B cell (primary cell): ENCODE data around the gene DLG2. TPM values are rescaled to one million over a fixed set of nuclear protein-coding genes. Genes with fewer than 3 reads are reported as not detected.

Source experiments
- ATAC-seq: fragments of 200-7000 bp; cut with Tn5 transposase; one replicate; pipeline ENCODE4 v1.10.0; 2021; ENCODE audit warnings: low read depth, mild to moderate bottlenecking, moderate number of reproducible peaks, moderate library complexity
- CTCF ChIA-PET: fragments of 350-600 bp; sonication (Branson Sonifier 250); formaldehyde crosslinking; loops from one replicate; lab custom pipeline; 2021; ENCODE audit warnings: antibody characterized with exemption, inconsistent platforms; lab: Charles Lee
- POLR2A ChIA-PET: fragments of 350-600 bp; sonication (Branson Sonifier 250); formaldehyde crosslinking; loops from one replicate; lab custom pipeline; 2021; ENCODE audit warnings: antibody characterized with exemption; lab: Charles Lee
- DNase-seq: peaks from one replicate; pipeline ENCODE4 v3.0.0; 2013
- H2AFZ ChIP-seq: 2 replicates; pipeline ENCODE4 v1.6.1; 2012; ENCODE audit warnings: mild to moderate bottlenecking, low read depth, low read length; ENCODE audit not compliant: insufficient read depth, poor library complexity, severe bottlenecking
- H3K27ac ChIP-seq, 2 donors: 1 replicate in 1 of 2; 2 replicates in 1 of 2; pipeline ENCODE4 v1.5.1; 2012 to 2013; ENCODE audit warnings: low read length in 2 of 2, mild to moderate bottlenecking in 2 of 2, moderate library complexity in 1 of 2
- H3K27me3 ChIP-seq, 4 experiments: fragments of 200-600 bp in 1 of 4; sonication (generic) in 1 of 4; replicated peaks in 1 of 4; 1 replicate in 2 of 4; 2 replicates in 2 of 4; pipeline versions ENCODE4 v1.6.1 to v1.7.0; 2013 to 2016; ENCODE audit warnings: low read length in 3 of 4, mild to moderate bottlenecking in 2 of 4, mixed read lengths in 1 of 4, moderate library complexity in 1 of 4; ENCODE audit not compliant: insufficient read depth in 4 of 4, control insufficient read depth in 3 of 4; ENCODE audit errors: control extremely low read depth in 1 of 4
- H3K36me3 ChIP-seq, 2 experiments: replicated peaks in 1 of 2; 1 replicate in 1 of 2; 2 replicates in 1 of 2; pipeline versions ENCODE4 v1.6.1 to v1.7.1; 2013; ENCODE audit warnings: low read length in 1 of 2; ENCODE audit not compliant: insufficient read depth in 2 of 2, control insufficient read depth in 1 of 2; ENCODE audit errors: control extremely low read depth in 1 of 2, extremely low read depth in 1 of 2
- H3K4me1 ChIP-seq, 2 donors: fragments of 200-600 bp in 1 of 2; sonication (generic) in 1 of 2; 1 replicate in 1 of 2; 2 replicates in 1 of 2; pipeline versions ENCODE4 v1.5.1 to v1.6.1; 2013 to 2017; ENCODE audit warnings: low read length in 2 of 2; ENCODE audit not compliant: control insufficient read depth in 2 of 2, insufficient read depth in 2 of 2
- H3K4me2 ChIP-seq: replicated peaks from 2 replicates; pipeline ENCODE3; 2012; ENCODE audit warnings: mild to moderate bottlenecking, low read depth, low read length; ENCODE audit not compliant: poor library complexity, severe bottlenecking
- H3K4me3 ChIP-seq, 5 experiments: fragments of 200-600 bp in 1 of 5; sonication (generic) in 1 of 5; 1 replicate in 3 of 5; 2 replicates in 2 of 5; pipeline versions ENCODE4 v1.5.1 to v1.7.0; 2011 to 2016; ENCODE audit warnings: low read length in 4 of 5, mild to moderate bottlenecking in 4 of 5, low read depth in 2 of 5, control low read depth in 1 of 5, moderate library complexity in 1 of 5; ENCODE audit not compliant: insufficient read depth in 1 of 5; ENCODE audit errors: control extremely low read depth in 1 of 5, extremely low read depth in 1 of 5
- H3K79me2 ChIP-seq: fragments of 200-600 bp; sonication (generic); one replicate; pipeline ENCODE4 v1.6.0; 2016; ENCODE audit warnings: low read length; ENCODE audit not compliant: control insufficient read depth, insufficient read depth
- H3K9ac ChIP-seq: fragments of 200-600 bp; sonication (generic); 2 replicates; pipeline ENCODE4 v1.6.1; 2017; ENCODE audit warnings: mild to moderate bottlenecking, low read length, moderate library complexity
- H3K9me3 ChIP-seq, 3 donors: one replicate each; pipeline versions ENCODE4 v1.6.1 to v1.7.1; 2013; ENCODE audit warnings: low read length in 2 of 3; ENCODE audit not compliant: control insufficient read depth in 2 of 3, insufficient read depth in 1 of 3; ENCODE audit errors: control extremely low read depth in 1 of 3
- H4K20me1 ChIP-seq: 2 replicates; pipeline ENCODE4 v1.6.0; 2012; ENCODE audit warnings: mild to moderate bottlenecking, low read length; ENCODE audit not compliant: insufficient read depth, control insufficient read depth, poor library complexity, severe bottlenecking
- H3K27ac Mint-ChIP-seq: one replicate; pipeline ENCODE4 v1.8.0; 2021; ENCODE audit warnings: mixed read lengths
- H3K27me3 Mint-ChIP-seq: one replicate; pipeline ENCODE4 v1.8.0; 2021; ENCODE audit warnings: mixed read lengths
- H3K4me1 Mint-ChIP-seq: one replicate; pipeline ENCODE4 v1.8.0; 2021; ENCODE audit warnings: mixed read lengths
- H3K4me3 Mint-ChIP-seq: one replicate; pipeline ENCODE4 v1.8.0; 2021; ENCODE audit warnings: mixed read lengths
- H3K9me3 Mint-ChIP-seq: one replicate; pipeline ENCODE4 v1.8.0; 2022; ENCODE audit warnings: mixed read lengths; ENCODE audit not compliant: insufficient read depth
- CTCF ChIP-seq: fragments of 200-600 bp; IDR thresholded peaks from one replicate; pipeline ENCODE4 v1.8.0; 2022; ENCODE audit warnings: antibody characterized with exemption, mild to moderate bottlenecking
- EZH2 ChIP-seq: IDR thresholded peaks from 2 replicates; pipeline ENCODE4 v1.6.1; 2012; ENCODE audit warnings: borderline replicate concordance, low read depth, mild to moderate bottlenecking, moderate library complexity, low read length; ENCODE audit not compliant: insufficient read depth, poor library complexity, severe bottlenecking
- WGBS: methylation state at CpG from one replicate; pipeline ENCODE4 v1.1.5; 2013; ENCODE audit warnings: missing lambda C conversion rate; ENCODE audit not compliant: insufficient coverage; 5-methylcytosine and 5-hydroxymethylcytosine counted together
- intact Hi-C: fragments of 100-400 bp; cut with micrococcal nuclease; formaldehyde crosslinking; loops from one replicate; pipeline ENCODE4 v1.10.0; 2022
- polyA plus RNA-seq: library from polyadenylated mRNA; depleted of rRNA; stranded (reverse); fragments of >200 nt; gene quantifications from 2 replicates; pipeline ENCODE4 v1.2.3, GENCODE V29; 2012
- total RNA-seq, 2 donors: library from RNA; stranded (reverse); fragments of 120-200 nt in 1 of 2; gene quantifications; 1 replicate in 1 of 2; 2 replicates in 1 of 2; pipeline versions ENCODE4 v1.2.3 to v1.2.4, GENCODE V29; 2013 to 2022

Gene DLG2
- total and polyA plus RNA-seq, 2 donors (not counting 1 experiment from before 2014, with no cell fraction given): 0.54 to 5.4 TPM

- no peak overlapping the region for H3K9ac ChIP-seq
- no peaks in the 10 kb centered on the region for H3K36me3 ChIP-seq
- Mint-ChIP-seq H3K27ac (no peak overlapping the region), H3K27me3 (no peaks in the 10 kb centered on the region), H3K9me3 (no peaks in the 10 kb centered on the region), H3K4me1 (no peaks in the 10 kb centered on the region), H3K4me3 (no peak overlapping the region)
- H3K4me3 ChIP-seq: no peak overlapping the region
- TF ChIP-seq CTCF (no peak), EZH2 (no peak)
- DNase-seq (no peak), ATAC-seq (no peak)
- intact Hi-C loops: no loop called here
- H3K27ac ChIP-seq: no peak overlapping the region
- H3K4me1 ChIP-seq: no peaks in the 10 kb centered on the region
- no CpG with 5 or more reads among the region's 2 CpGs for WGBS
- H3K9me3 ChIP-seq: no peaks in the 10 kb centered on the region
- ChIA-PET POLR2A (no interaction called here), CTCF (no interaction called here)
- no peaks in the 10 kb centered on the region for H3K27me3 ChIP-seq
- no peak overlapping the region for H3K4me2 ChIP-seq
- H3K79me2 ChIP-seq: no peaks in the 10 kb centered on the region
- no peak overlapping the region for H2AFZ ChIP-seq
- no peaks in the 10 kb centered on the region for H4K20me1 ChIP-seq
Measured at GRCh38 chr11:84250834-84251613, 1376.1 kb downstream of the DLG2 start.

GRCh38 chr11:84249344-84250135, 1377.6 kb downstream of the DLG2 start:
- Mint-ChIP-seq H3K4me1 (no peaks in the 10 kb centered on the region), H3K27me3 (no peaks in the 10 kb centered on the region), H3K4me3 (no peak overlapping the region), H3K27ac (no peak overlapping the region), H3K9me3 (no peaks in the 10 kb centered on the region)
- H3K9me3 ChIP-seq: no peaks in the 10 kb centered on the region
- H3K27ac ChIP-seq: no peak overlapping the region
- H3K79me2 ChIP-seq: no peaks in the 10 kb centered on the region
- ATAC-seq: no peak
- no peaks in the 10 kb centered on the region for H3K36me3 ChIP-seq
- ChIA-PET POLR2A (no interaction called here), CTCF (no interaction called here)
- no peak overlapping the region for H3K4me2 ChIP-seq
- H3K9ac ChIP-seq: no peak overlapping the region
- TF ChIP-seq CTCF (no peak), EZH2 (no peak)
- no peaks in the 10 kb centered on the region for H3K27me3 ChIP-seq
- H2AFZ ChIP-seq: no peak overlapping the region
- no peaks in the 10 kb centered on the region for H4K20me1 ChIP-seq
- WGBS: 80% methylated on average over 1 of the region's 4 CpGs
- intact Hi-C loops: no loop called here
- no peaks in the 10 kb centered on the region for H3K4me1 ChIP-seq
- DNase-seq: no peak
- H3K4me3 ChIP-seq: no peak overlapping the region
